Measurements from ENCODE around the gene CPNE6.

DNA sequence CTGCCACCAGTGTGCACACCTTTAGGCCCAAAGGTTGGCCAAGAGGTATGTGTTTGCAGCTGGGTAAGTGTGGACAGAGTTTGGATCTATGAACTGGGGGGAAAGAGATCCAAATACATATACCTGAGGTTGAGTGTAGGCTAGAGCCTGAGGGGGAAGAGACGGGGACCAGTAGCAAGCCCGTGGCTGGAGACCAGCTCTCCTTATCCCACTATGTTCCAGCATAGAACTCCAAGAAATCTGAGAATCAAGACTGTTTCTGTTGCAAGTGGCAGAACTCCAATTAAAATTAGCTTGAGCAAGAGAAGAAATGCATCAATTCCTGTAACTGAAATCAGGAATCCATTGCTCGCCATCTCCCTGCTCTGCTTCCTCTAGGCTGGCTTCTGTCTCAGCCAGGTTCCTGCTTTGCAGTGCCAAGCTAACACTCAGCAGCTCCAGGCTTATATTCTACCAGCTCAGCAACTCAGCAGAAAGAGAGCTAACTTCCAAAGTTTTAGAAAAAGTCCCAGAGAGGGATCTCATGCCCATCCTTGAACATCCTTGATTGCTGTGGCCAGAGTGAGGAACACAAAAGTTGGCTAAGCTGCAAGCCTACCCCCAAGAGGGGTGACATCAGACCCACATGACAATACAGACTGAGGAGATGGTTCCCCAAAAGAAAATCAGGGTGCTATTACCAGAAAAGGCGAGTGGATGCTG lies 21.3 kb downstream of the CPNE6 start:
- TF ChIP-seq, protein P1, sequence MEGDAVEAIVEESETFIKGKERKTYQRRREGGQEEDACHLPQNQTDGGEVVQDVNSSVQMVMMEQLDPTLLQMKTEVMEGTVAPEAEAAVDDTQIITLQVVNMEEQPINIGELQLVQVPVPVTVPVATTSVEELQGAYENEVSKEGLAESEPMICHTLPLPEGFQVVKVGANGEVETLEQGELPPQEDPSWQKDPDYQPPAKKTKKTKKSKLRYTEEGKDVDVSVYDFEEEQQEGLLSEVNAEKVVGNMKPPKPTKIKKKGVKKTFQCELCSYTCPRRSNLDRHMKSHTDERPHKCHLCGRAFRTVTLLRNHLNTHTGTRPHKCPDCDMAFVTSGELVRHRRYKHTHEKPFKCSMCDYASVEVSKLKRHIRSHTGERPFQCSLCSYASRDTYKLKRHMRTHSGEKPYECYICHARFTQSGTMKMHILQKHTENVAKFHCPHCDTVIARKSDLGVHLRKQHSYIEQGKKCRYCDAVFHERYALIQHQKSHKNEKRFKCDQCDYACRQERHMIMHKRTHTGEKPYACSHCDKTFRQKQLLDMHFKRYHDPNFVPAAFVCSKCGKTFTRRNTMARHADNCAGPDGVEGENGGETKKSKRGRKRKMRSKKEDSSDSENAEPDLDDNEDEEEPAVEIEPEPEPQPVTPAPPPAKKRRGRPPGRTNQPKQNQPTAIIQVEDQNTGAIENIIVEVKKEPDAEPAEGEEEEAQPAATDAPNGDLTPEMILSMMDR (IDR thresholded peaks at IDR 0.05) = no peak
- no peak for TF ChIP-seq POLR2A (IDR thresholded peaks at IDR 0.05)
